EL (cell line): ENCODE measurements around the gene TRIM47.
"Not testable (repeated sequence)": the region's sequence is repeated elsewhere in the genome, so short reads cannot be mapped to it uniquely, and the experiment has no call there.

Source experiments
- DNase-seq: peaks from one replicate; pipeline ENCODE4 v3.0.0-alpha.2; 2016

Gene TRIM47

DNA sequence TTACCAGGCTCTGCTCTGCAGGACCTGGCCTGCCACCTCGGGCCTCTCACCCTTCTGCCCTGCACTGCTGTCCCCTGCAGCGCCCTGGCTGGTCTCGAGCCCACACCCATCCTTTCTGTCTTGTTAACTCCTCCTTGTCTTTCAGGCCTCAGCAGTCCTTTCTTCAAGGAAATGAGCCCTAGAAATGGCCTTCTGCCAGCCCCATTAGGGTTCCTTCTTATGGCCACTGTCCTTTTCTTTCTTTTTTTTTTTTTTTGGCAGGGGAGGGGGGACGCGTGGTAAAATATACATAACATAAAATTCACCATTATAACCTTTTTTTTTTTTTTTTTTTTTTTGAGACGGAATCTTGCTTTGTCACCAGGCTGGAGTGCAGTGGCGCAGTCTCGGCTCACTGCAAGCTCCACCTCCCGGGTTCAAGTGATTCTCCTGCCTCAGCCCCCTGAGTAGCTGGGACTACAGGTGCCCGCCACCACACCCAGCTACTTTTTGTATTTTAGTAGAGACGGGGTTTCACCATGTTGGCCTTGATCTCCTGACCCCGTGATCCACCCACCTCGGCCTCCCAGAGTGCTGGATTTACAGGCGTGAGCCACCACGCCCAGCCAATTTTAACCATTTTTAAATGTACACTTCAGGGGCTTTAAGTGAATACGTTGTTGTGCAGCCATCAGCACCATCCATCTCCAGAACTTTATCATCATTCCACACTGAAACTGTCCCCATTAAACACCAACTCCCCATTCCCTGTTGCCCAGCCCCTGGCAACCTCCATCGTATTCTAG, 12.8 kb downstream of the TRIM47 start:
- not testable (repeated sequence) for DNase-seq

DNA sequence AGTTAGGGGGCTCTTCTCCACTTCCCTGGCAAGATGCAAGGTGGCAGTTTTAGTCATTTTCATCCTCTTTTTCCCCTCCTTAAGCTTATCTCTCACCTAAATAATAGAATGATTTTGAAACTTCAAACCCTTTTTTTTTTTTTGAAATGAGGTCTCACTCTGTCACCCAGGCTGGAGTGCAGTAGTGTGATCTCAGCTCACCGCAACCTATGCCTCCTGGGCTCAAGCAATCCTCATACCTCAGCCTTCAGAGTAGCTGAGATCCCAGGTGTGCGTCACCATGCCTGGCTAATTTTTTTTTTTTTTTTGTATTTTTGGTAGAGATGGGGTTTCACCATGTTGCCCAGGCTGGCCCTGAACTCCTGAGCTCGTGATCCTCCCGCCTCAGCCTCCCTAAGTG, 13.5 kb downstream of the TRIM47 start:
- DNase-seq: not testable (repeated sequence)

- peak; percentile 41 for DNase-seq
Observed at GRCh38 chr17:75864448-75864871, 13.9 kb downstream of the TRIM47 start.

DNA sequence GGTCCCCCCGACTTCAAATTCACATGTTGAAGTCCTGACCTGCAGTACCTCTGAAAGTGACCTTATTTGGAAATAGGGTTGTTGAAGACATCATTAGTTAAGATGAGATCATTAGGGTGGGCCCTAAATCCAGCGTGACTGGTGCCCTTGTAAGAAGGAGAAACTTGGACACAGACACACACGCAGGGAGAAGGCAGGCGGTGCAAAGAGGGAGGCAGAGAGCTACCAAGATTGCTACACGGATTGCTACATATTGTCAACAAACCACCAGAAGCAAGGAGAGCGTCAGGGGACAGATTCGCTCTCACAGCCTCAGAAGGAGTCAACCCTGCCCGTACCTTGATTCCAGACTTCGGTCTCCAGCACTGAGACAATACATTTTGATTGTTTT, 16.5 kb downstream of the TRIM47 start:
- no peak for DNase-seq

- not testable (repeated sequence) for DNase-seq
Observed at GRCh38 chr17:75859358-75859757, 19.0 kb downstream of the TRIM47 start.

- peak; percentile 38 for DNase-seq
Observed at GRCh38 chr17:75856062-75856756, 22.2 kb downstream of the TRIM47 start.

DNA sequence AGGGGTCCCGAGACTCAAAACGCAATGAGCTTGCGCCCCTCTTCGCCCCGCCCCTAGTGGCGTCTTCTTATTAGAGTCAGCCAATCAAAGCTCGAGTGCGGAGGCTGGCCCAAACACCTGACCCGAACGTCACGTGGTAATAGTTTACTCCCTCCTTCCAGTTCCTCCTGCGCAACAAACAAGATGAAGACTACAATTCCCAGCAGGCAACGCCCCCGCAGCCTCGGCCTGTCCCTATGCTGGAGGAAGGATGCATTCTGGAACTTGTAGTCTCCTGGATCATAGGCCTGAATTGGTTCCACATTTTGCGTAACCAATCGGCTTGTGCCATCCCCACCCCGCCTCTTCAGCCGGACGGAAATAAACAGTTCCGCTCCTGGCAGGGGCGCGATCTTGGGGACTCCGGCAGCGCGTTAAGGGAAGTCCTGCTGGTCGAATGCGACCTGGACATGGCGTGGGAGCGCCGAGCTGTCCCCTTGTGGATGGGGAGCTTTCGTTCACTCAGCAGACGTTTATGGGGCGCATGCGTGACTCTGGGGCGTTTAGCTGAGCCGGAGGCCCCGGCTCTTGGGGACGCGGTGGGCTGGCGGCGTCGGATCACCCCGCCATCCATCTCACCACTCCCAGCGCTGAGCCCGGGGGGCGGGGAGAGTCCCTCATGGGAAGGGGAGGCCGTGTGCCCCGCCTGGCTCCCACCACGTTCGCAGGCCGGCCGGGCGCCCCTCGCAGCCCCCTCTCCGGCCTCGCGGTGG, 22.9 kb downstream of the TRIM47 start, which contains the start of gene WBP2:
Gene WBP2 (minus strand): TSS at position 26 of the 752 bp plus-strand sequence. CDS start 38 bp downstream, outside the sequence.
- DNase-seq: peak; percentile 100

DNA sequence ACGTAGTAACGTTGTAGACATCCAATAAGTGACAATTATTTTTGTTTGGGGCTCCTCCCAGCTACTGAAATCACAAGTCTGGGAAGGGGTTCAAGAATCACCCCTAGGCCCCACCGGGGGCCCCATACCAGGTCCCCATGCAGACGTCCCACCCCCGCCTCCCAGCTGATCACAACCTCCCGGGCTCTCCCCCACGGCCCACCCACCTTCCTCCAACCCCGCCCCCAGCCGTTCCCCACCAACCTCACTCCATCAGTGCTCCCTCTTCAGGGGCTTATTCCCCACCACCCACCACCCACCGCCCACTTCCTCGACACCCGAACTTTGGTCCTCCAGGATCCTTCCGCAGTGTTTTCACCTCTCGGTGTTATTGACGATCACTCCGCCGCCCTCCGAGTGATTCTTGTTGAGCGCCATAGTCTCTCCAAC, 23.5 kb downstream of the TRIM47 start:
- DNase-seq: no peak

GRCh38 chr17:75854101-75854748, 24.2 kb downstream of the TRIM47 start:
- peak; percentile 84 for DNase-seq

GRCh38 chr17:75853433-75853832, 24.9 kb downstream of the TRIM47 start:
- DNase-seq: peak; percentile 66

DNA sequence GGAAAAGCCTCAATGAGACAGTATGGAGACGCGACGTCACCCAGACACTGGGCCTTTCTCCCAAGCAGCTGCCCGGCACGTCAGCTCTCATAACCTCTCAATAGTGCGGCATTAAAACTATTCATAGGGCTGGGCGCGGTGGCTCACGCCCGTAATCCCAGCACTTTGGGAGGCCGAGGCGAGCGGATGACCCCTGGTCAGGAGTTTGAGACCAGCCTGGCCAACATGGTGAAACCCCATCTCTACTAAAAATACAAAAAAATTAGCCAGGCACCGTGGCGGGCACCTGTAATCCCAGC, 26.7 kb downstream of the TRIM47 start:
- DNase-seq: not testable (repeated sequence)

- no peak for DNase-seq
Observed at GRCh38 chr17:75850928-75851692, 27.3 kb downstream of the TRIM47 start.

DNA sequence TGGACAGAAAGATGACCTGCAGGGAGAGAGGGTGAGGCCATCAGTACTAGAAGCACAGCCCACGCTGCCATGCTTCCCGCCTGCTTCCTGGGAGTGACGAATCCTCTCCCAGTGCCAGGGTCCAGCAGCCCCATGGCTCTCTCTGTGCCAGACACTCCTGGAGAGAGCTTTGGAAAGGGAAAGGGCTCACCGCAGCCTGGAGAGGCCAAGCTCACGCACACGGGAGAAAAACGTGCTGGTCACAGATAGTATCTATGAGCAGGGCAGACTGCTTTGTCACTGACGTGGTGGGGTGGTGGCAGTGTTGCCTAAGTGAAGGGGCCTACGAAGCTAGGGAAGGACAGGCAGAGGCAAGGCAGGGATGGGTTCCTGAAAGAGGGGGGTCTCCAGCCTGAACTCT, 28.7 kb downstream of the TRIM47 start:
- DNase-seq: no peak

- DNase-seq: no peak
Observed at GRCh38 chr17:75849279-75849646, 29.1 kb downstream of the TRIM47 start.

DNA sequence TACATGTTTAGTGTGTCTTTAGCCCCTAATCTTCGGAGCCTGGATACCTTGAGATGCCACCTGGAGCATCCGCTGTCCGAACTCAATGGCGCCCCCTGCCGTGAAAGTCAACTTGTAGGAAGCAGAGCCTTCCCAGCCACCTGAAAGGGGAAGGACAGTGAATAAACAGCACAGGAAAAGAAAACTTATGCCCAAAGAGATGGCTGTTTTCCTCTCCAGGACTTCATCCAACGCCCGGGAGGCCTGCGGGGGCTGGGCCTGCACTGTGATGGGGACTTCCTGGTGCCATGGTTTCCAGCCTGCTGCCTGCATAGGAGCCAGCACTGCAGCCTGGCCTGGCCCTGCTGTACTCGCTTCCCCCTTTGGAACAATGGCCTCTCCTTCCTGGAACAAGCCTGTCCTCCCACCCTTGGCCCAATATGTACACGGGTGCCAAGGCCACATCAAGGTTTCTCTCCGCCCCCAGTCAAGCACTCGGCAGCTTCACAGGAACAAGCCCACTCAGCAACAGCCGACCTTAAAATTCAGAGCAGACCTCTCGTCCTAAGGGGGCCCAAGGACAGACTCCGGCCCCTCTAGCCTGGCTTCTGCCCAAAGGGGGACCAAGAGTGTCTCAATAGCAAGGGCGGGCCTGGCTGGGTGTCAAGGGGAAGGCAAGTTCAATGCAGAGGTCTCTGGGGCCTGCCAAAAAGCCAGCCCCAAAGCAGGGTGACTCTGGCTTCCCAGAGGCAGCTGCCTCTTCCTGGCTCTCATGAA, 29.7 kb downstream of the TRIM47 start:
- DNase-seq: peak; percentile 39

DNA sequence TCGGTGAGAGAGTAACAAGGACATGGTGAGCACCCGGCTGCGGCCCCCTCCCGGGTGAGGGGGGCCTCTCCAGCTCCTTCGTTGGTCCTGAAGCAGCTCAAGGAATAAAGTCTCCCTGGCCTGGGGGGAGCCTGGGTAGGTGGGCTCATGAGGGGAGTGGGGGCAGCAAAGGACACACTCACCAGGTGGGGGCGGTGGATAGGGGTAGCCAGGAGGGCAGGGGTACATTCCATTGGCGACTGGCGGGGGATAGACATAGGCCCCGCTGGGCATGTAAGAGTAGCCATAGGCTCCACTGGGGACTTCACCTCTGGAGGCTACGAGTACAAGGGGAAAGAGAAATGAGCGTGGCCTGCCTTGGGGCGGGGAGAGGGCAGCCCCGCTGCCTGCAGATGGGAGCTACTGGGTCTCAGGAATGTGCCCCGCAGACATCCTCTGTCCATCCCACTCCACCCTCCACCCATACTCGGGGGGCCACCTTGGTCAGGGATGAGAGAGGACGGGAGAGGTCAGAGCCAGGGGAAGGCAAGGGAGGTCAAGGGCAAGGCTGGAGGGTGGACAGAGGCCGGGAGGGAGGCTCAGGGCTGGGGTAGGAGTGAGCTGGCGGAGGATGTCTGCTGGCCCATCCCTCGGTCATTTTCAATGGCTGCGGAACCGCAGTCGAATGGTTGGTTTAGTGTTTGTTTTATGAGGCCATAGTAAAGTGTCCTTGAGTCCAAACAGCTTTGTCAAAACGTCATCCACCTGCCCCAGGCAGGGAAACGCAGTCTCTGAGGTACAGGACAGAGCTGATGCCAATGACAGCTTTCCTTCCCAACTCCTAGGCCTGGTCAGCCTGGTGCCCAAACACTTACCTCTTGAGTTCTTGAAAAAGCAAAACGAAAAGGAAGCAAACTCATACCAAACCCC, 30.5 kb downstream of the TRIM47 start:
- DNase-seq: no peak

DNA sequence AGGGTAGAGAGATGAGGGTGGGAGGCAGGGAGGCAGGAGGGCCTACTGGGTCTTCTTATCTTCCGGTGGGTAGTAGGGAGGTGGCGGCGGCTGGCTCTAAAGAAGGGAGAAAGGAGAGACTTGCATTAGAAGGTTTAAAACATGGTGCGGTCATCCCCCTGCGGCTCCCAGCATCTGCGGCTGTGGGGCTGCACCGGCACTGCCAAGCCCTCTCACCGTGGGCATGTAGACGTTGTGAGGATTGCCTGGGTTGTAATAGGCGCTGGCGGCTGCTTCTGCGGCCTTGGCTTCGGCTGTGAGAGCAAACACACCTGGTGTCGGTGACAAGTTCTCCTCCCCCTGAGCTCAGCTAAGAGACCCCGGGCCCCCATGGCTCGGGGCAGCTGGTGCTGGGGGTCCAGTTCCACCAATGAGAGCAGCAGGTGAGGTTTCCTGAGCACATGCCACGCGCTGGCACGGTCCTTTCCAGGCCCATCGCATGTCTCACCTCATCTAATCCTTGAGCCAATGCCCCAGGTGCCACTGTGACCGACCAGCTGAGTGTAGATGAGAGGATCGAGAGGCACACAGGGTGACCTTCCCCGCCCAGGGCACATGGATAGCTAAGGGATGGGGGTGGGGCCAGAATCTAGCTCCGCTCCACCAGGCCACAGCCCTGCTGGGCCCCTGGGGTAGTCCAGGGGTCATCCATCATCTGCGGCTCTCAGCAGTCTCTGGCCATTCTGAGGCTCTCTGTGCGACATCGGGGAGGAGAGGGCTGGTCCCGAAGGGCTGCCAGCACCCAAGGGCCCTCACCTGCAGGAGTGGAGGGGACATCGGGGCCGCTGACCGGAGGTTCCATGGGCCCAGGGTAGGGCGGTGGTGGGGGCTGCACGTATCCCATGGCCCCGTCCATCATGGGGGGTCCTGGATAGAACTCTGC, 31.4 kb downstream of the TRIM47 start:
- DNase-seq: no peak

GRCh38 chr17:75845933-75846691, 32.3 kb downstream of the TRIM47 start:
- DNase-seq: no peak
